ENCODE data around the gene MAGEA6.
"Not testable (repeated sequence)": the region's sequence is repeated elsewhere in the genome, so short reads cannot be mapped to it uniquely, and the experiment has no call there.

MAGEA6 gene

GRCh38 chrX:152769549-152770289, at the start of gene MAGEA6:
Gene MAGEA6 (minus strand): TSS chrX:152769689. CDS start chrX:152767650, 2,039 bp downstream.
- not testable (repeated sequence) for DNase-seq

- no peak for DNase-seq
Observed at GRCh38 chrX:152819266-152819665, 49.8 kb upstream of the MAGEA6 start.

- DNase-seq = no peak
Observed at GRCh38 chrX:152818356-152818755, 48.9 kb upstream of the MAGEA6 start.

GRCh38 chrX:152817078-152817764, 47.7 kb upstream of the MAGEA6 start:
- DNase-seq = peak; percentile 17

GRCh38 chrX:152814048-152814447, 44.6 kb upstream of the MAGEA6 start:
- DNase-seq = no peak

GRCh38 chrX:152813206-152813605, 43.7 kb upstream of the MAGEA6 start:
- no peak for DNase-seq

GRCh38 chrX:152810403-152810802, 40.9 kb upstream of the MAGEA6 start:
- DNase-seq = peak; percentile 38

GRCh38 chrX:152806035-152806434, 36.5 kb upstream of the MAGEA6 start:
- DNase-seq = no peak

GRCh38 chrX:152798945-152799344, 29.5 kb upstream of the MAGEA6 start:
- DNase-seq = no peak

- DNase-seq = not testable (repeated sequence)
Observed at GRCh38 chrX:152787062-152787461, 17.6 kb upstream of the MAGEA6 start.

GRCh38 chrX:152766562-152766961, 2.9 kb downstream of the MAGEA6 start:
- not testable (repeated sequence) for DNase-seq

- DNase-seq = not testable (repeated sequence)
Observed at GRCh38 chrX:152761582-152761981, 7.9 kb downstream of the MAGEA6 start.

- not testable (repeated sequence) for DNase-seq
Observed at GRCh38 chrX:152759544-152759943, 9.9 kb downstream of the MAGEA6 start.

- not testable (repeated sequence) for DNase-seq
Observed at GRCh38 chrX:152758918-152759317, 10.6 kb downstream of the MAGEA6 start, which contains the start of gene CSAG3. Gene CSAG3 (plus strand): TSS chrX:152759218.

- DNase-seq = not testable (repeated sequence)
Observed at GRCh38 chrX:152754871-152755270, 14.6 kb downstream of the MAGEA6 start.

GRCh38 chrX:152753686-152754650, 15.5 kb downstream of the MAGEA6 start, which contains the start of gene MAGEA2:
Gene MAGEA2 (minus strand): TSS chrX:152753842. CDS start chrX:152751363, 2,479 bp downstream.
- DNase-seq = not testable (repeated sequence)

GRCh38 chrX:152738560-152738959, 30.9 kb downstream of the MAGEA6 start:
- no peak for DNase-seq

GRCh38 chrX:152736528-152736927, 33.0 kb downstream of the MAGEA6 start:
- DNase-seq = not testable (repeated sequence)

- no peak for DNase-seq
Observed at GRCh38 chrX:152735860-152736511, 33.5 kb downstream of the MAGEA6 start.

- no peak for DNase-seq
Observed at GRCh38 chrX:152735101-152735500, 34.4 kb downstream of the MAGEA6 start.

GRCh38 chrX:152734143-152734858, 35.2 kb downstream of the MAGEA6 start:
- not testable (repeated sequence) for DNase-seq

Data from NCI-H69 (cell line).